AG04450 (cell line): Measurements from ENCODE around the gene BRD4. TPM values are rescaled to one million over a fixed set of nuclear protein-coding genes. Genes with fewer than 3 reads are reported as not detected.

Source experiments
- CTCF ChIA-PET: fragments of 300-600, 350-600 bp; formaldehyde crosslinking; extraction: SDS; loops from one replicate; lab custom pipeline; 2022; ENCODE audit warnings: antibody characterized with exemption, inconsistent platforms; lab: Charles Lee
- POLR2A ChIA-PET: fragments of 350-600 bp; formaldehyde crosslinking; extraction: SDS; loops from one replicate; lab custom pipeline; 2021; ENCODE audit warnings: antibody characterized with exemption, inconsistent platforms; lab: Yijun Ruan, JAX
- DNase-seq: peaks from one replicate; pipeline ENCODE4 v3.0.0-alpha.2; 2011; ENCODE audit warnings: low read depth, low spot score
- H3K27ac ChIP-seq: one replicate; pipeline ENCODE4 v1.5.1; 2012; ENCODE audit warnings: low read depth, low read length, control low read depth
- H3K27me3 ChIP-seq: one replicate; pipeline ENCODE4 v1.6.0; 2012; ENCODE audit warnings: low read length; ENCODE audit not compliant: control insufficient read depth, insufficient read depth
- H3K4me3 ChIP-seq: 2 replicates; pipeline ENCODE4 v1.5.1; 2011; ENCODE audit warnings: mild to moderate bottlenecking, low read depth, low read length, control low read depth
- H3K9me3 ChIP-seq: 2 replicates; pipeline ENCODE4 v1.5.1; 2012; ENCODE audit warnings: low read length; ENCODE audit not compliant: control insufficient read depth, insufficient read depth
- CTCF ChIP-seq: IDR thresholded peaks from 2 replicates; pipeline ENCODE4 v1.5.1; 2011; ENCODE audit warnings: low read depth, low read length, control low read depth, inconsistent platforms
- polyA plus RNA-seq: library from polyadenylated mRNA; depleted of rRNA; stranded (reverse); fragments of >200 nt; gene quantifications from 2 replicates; pipeline ENCODE4 v1.2.3, GENCODE V29; 2011

The BRD4 gene
- polyA plus RNA-seq, 1 experiment, result 7.8 TPM

GRCh38 chr19:15197275-15197941 is 134.9 kb downstream of the BRD4 start:
- no peak for DNase-seq
- Histone ChIP-seq H3K27ac (no peak overlapping the region), H3K27me3 (no peaks in the 10 kb centered on the region), H3K9me3 (no peaks in the 10 kb centered on the region), H3K4me3 (no peak overlapping the region)
- ChIA-PET CTCF (no interaction called here), POLR2A (no interaction called here)
- no peak for TF ChIP-seq CTCF

GRCh38 chr19:15196360-15197005 is 135.9 kb downstream of the BRD4 start:
- no peak overlapping the region for H3K27ac ChIP-seq
- H3K27me3 ChIP-seq, result no peaks in the 10 kb centered on the region
- H3K9me3 ChIP-seq, result no peaks in the 10 kb centered on the region; the same call in 1 of the 2 replicates
- CTCF ChIA-PET, result interaction anchor here (0.8 kb wide), 1 partner anchor 241 kb away, joined by 3 read pairs; no protein-coding TSS in a partner anchor
- DNase-seq, result no peak
- no peak for TF ChIP-seq CTCF
- no peak overlapping the region for H3K4me3 ChIP-seq
- POLR2A ChIA-PET, result no interaction called here

- H3K27me3 ChIP-seq, result no peaks in the 10 kb centered on the region
- H3K4me3 ChIP-seq, result peak overlapping the region; percentile 50
- CTCF ChIA-PET, result interaction anchor here (0.6 to 0.9 kb wide), 10 partner anchors 12 to 633 kb away, joined by 3 to 6 read pairs (median 4); no protein-coding TSS in a partner anchor
- POLR2A ChIA-PET, result interaction anchor here (0.6 to 0.8 kb wide), 3 partner anchors 14 to 183 kb away, joined by 3 to 10 read pairs (median 3); no protein-coding TSS in a partner anchor
- TF ChIP-seq CTCF, result peak; percentile 14; the same call in 1 of the 2 replicates
- H3K9me3 ChIP-seq, result no peaks in the 10 kb centered on the region; the same call in 1 of the 2 replicates
- H3K27ac ChIP-seq, result no peak overlapping the region
- no peak for DNase-seq
These were observed 136.7 kb downstream of the BRD4 start for GRCh38 chr19:15195371-15196334.

GRCh38 chr19:15194938-15195337 is 137.4 kb downstream of the BRD4 start:
- no peak for TF ChIP-seq CTCF
- Histone ChIP-seq H3K9me3 (no peaks in the 10 kb centered on the region; the same call in 1 of the 2 replicates), H3K4me3 (peak overlapping the region; percentile 37), H3K27ac (peak overlapping the region; percentile 21), H3K27me3 (no peaks in the 10 kb centered on the region)
- ChIA-PET POLR2A (interaction anchor here (0.6 to 0.8 kb wide), 2 partner anchors 14 to 183 kb away, joined by 3 to 10 read pairs; no protein-coding TSS in a partner anchor), CTCF (interaction anchor here (0.6 to 0.9 kb wide), 5 partner anchors 18 to 633 kb away, joined by 3 to 5 read pairs (median 3); no protein-coding TSS in a partner anchor)
- no peak for DNase-seq
